OCI-LY1 (cell line): Measurements from ENCODE around the gene ZNF429.

Experiments
- H2AFZ ChIP-seq: fragments of 200-600 bp; sonication (generic), shearing (Covaris generic); 2 replicates; pipeline ENCODE4 v1.6.0; 2014; ENCODE audit warnings: antibody characterized with exemption, mild to moderate bottlenecking, low read length
- H3F3A ChIP-seq: fragments of 200-600 bp; sonication (generic), shearing (Covaris generic); 2 replicates; pipeline ENCODE4 v1.6.0; 2014; ENCODE audit warnings: mild to moderate bottlenecking, antibody characterized with exemption, low read length, moderate library complexity; ENCODE audit not compliant: insufficient read depth
- H3K27ac ChIP-seq: fragments of 200-600 bp; sonication (generic); 2 replicates; pipeline ENCODE4 v1.5.1; 2014; ENCODE audit warnings: low read length, mixed run types, mild to moderate bottlenecking, low read depth; ENCODE audit not compliant: poor library complexity, severe bottlenecking
- H3K27me3 ChIP-seq: fragments of 200-600 bp; sonication (generic); 2 replicates; pipeline ENCODE4 v1.6.0; 2014; ENCODE audit warnings: antibody characterized with exemption, mild to moderate bottlenecking, low read length, moderate library complexity; ENCODE audit not compliant: insufficient read depth
- H3K36me3 ChIP-seq: fragments of 200-600 bp; sonication (generic); 2 replicates; pipeline ENCODE4 v1.6.1; 2014; ENCODE audit warnings: mild to moderate bottlenecking, antibody characterized with exemption, low read length, moderate library complexity, mixed read lengths; ENCODE audit not compliant: insufficient read depth
- H3K4me1 ChIP-seq: fragments of 200-600 bp; sonication (generic); 2 replicates; pipeline ENCODE4 v1.5.1; 2014; ENCODE audit warnings: mild to moderate bottlenecking, low read length, moderate library complexity; ENCODE audit not compliant: insufficient read depth, severe bottlenecking
- H3K4me2 ChIP-seq: fragments of 200-600 bp; sonication (generic), shearing (Covaris generic); 2 replicates; pipeline ENCODE4 v1.6.1; 2014; ENCODE audit warnings: low read length
- H3K4me3 ChIP-seq: fragments of 200-600 bp; sonication (generic); 2 replicates; pipeline ENCODE4 v1.5.1; 2014; ENCODE audit warnings: low read length, low read depth, mild to moderate bottlenecking, mixed read lengths; ENCODE audit not compliant: poor library complexity, severe bottlenecking
- H3K79me2 ChIP-seq: fragments of 200-600 bp; shearing (Covaris generic); 2 replicates; pipeline ENCODE4 v1.6.1; 2016; ENCODE audit warnings: mixed run types, low read length, mixed read lengths; ENCODE audit not compliant: insufficient read depth
- H3K9ac ChIP-seq: fragments of 200-600 bp; sonication (generic), shearing (Covaris generic); 2 replicates; pipeline ENCODE4 v1.6.1; 2014; ENCODE audit warnings: mild to moderate bottlenecking, low read length, mixed read lengths
- H3K9me2 ChIP-seq: fragments of 200-600 bp; sonication (generic), shearing (Covaris generic); 2 replicates; pipeline ENCODE4 v1.6.1; 2014; ENCODE audit warnings: low read depth, mild to moderate bottlenecking, low read length, mixed read lengths
- H3K9me3 ChIP-seq: fragments of 200-600 bp; shearing (Covaris generic); 2 replicates; pipeline ENCODE4 v1.6.1; 2014; ENCODE audit warnings: low read length, mixed read lengths
- H4K20me1 ChIP-seq: fragments of 200-600 bp; sonication (generic), shearing (Covaris generic); 2 replicates; pipeline ENCODE4 v1.6.0; 2016; ENCODE audit warnings: mild to moderate bottlenecking, low read length; ENCODE audit not compliant: insufficient read depth
- EZH2 ChIP-seq: fragments of 200-600 bp; sonication (generic), shearing (Covaris generic); IDR thresholded peaks from 2 replicates; pipeline ENCODE4 v1.8.0; 2017; ENCODE audit warnings: borderline replicate concordance, mixed run types, mild to moderate bottlenecking, antibody characterized with exemption, low read length, moderate library complexity, mixed read lengths
- TF ChIP-seq, protein P1 (sequence below): fragments of 200-600 bp; sonication (generic), shearing (Covaris generic); IDR thresholded peaks from 2 replicates; pipeline ENCODE4 v1.5.1; 2017; ENCODE audit warnings: mild to moderate bottlenecking, antibody characterized with exemption, low read length, moderate library complexity, mixed read lengths

ZNF429 gene

DNA sequence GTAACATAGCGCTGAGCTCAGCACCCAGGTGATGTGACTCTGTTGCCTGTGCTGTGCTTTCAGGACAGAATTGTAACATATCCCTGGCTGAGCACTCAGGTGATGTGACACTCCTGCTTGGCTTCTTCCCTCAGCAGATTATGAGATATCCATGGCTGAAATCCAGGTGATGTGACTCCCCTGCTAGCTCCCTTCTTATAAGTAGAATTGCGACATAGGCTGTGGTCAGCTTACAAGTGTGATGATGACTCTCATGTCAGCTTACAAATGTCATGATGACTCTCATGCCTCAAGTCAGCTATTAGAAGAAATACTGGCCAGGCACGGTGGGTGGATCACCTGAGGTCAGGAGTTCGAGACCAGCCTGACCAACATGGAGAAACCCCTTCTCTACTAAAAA lies 14.3 kb upstream of the ZNF429 start:
- no peaks in the 10 kb centered on the region for H3K79me2 ChIP-seq
- TF ChIP-seq, protein P1, sequence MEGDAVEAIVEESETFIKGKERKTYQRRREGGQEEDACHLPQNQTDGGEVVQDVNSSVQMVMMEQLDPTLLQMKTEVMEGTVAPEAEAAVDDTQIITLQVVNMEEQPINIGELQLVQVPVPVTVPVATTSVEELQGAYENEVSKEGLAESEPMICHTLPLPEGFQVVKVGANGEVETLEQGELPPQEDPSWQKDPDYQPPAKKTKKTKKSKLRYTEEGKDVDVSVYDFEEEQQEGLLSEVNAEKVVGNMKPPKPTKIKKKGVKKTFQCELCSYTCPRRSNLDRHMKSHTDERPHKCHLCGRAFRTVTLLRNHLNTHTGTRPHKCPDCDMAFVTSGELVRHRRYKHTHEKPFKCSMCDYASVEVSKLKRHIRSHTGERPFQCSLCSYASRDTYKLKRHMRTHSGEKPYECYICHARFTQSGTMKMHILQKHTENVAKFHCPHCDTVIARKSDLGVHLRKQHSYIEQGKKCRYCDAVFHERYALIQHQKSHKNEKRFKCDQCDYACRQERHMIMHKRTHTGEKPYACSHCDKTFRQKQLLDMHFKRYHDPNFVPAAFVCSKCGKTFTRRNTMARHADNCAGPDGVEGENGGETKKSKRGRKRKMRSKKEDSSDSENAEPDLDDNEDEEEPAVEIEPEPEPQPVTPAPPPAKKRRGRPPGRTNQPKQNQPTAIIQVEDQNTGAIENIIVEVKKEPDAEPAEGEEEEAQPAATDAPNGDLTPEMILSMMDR = no peak
- no peak for TF ChIP-seq EZH2
- H3K27me3 ChIP-seq = no peaks in the 10 kb centered on the region
- H3K9ac ChIP-seq = no peak overlapping the region
- H3K9me3 ChIP-seq = 0 out of 2 replicates have a peak, but pooled peaks cover 4% of the 10 kb centered on the region
- no peak overlapping the region for H2AFZ ChIP-seq
- H3K9me2 ChIP-seq = no peaks in the 10 kb centered on the region
- H3K4me3 ChIP-seq = no peak overlapping the region
- no peaks in the 10 kb centered on the region for H3F3A ChIP-seq
- H4K20me1 ChIP-seq = no peaks in the 10 kb centered on the region
- H3K27ac ChIP-seq = no peak overlapping the region
- H3K4me2 ChIP-seq = no peak overlapping the region
- H3K36me3 ChIP-seq = no peaks in the 10 kb centered on the region
- H3K4me1 ChIP-seq = no peaks in the 10 kb centered on the region

DNA sequence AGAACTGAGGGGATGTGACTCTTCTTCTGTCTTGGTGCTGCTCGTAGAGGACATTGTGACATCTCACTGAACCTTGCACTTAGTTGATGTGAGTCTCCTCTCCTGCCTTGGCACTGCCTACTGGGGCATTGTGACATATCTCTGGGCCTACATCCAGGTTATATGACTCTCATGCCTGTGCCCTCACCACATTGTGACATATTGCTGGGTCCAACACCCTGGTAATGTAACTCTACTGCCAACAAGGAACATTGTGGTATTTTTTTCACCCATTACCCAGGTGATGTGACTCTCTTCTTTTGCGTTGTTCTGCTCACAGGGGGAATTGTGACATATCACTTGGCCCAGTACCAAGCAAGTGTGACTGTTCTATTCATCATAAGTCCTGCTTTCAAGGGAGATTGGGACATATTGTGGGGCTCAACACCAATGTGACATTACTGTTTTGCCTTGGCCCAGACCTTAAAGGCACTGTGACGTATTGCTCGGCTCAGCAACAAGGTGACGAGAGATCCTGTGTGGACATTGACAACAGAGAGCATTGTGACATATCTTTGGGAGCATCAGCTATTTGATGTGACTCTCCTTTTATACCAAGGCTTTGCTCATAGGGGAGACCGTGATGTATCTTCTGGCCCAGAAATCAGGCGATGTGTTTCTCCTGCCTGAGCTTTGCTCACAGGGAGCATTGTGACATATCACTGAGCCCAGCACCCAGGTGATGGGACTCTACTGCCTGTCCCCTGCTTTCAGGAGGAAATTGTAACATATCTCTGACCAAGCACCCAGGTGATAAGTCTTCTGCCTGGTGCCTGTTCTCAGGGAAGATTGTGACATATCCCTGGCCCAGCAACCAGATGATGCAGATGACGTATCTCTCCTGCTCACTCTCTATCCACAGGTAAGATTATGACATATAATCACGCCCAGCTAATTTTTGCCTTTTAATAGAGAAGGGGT lies 12.2 kb upstream of the ZNF429 start:
- Histone ChIP-seq H3F3A (no peaks in the 10 kb centered on the region), H2AFZ (no peak overlapping the region), H3K27me3 (no peaks in the 10 kb centered on the region), H3K4me2 (no peak overlapping the region), H3K4me3 (no peak overlapping the region), H3K9ac (no peak overlapping the region), H3K9me2 (no peaks in the 10 kb centered on the region), H3K36me3 (no peaks in the 10 kb centered on the region), H3K27ac (no peak overlapping the region), H4K20me1 (no peaks in the 10 kb centered on the region), H3K79me2 (no peaks in the 10 kb centered on the region), H3K9me3 (0 out of 2 replicates have a peak, but pooled peaks cover 4% of the 10 kb centered on the region), H3K4me1 (no peaks in the 10 kb centered on the region)
- no peak for TF ChIP-seq EZH2
- TF ChIP-seq, protein P1 = no peak

DNA sequence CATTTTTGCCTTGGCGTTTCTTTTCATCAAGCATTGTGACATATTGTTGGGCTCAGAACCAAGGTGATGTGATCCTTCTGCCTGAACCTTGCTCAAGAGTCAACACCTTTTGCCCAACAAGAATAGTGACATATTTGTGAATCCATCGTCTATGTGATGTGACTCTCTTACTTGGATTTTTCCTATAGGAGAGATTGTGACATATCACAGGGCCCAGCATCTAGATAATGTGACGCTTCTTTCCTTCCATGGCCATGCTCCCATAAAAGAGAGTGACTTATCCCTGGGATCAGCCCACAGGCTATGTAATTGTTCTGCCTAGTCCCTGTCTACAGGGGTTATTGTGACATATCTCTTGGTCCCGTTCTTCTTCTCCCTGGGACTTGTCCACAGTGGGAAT lies 8.5 kb upstream of the ZNF429 start:
- no peaks in the 10 kb centered on the region for H3K4me1 ChIP-seq
- no peak for TF ChIP-seq EZH2
- TF ChIP-seq, protein P1 = no peak
- H3K4me3 ChIP-seq = no peak overlapping the region
- no peaks in the 10 kb centered on the region for H3K79me2 ChIP-seq
- H2AFZ ChIP-seq = no peak overlapping the region
- H3K9me2 ChIP-seq = no peaks in the 10 kb centered on the region
- H3K9ac ChIP-seq = no peak overlapping the region
- no peaks in the 10 kb centered on the region for H3F3A ChIP-seq
- H3K9me3 ChIP-seq = 0 out of 2 replicates have a peak, but pooled peaks cover 4% of the 10 kb centered on the region
- H3K4me2 ChIP-seq = no peak overlapping the region
- no peaks in the 10 kb centered on the region for H3K27me3 ChIP-seq
- no peak overlapping the region for H3K27ac ChIP-seq
- H3K36me3 ChIP-seq = no peaks in the 10 kb centered on the region
- no peaks in the 10 kb centered on the region for H4K20me1 ChIP-seq
